ENCODE measurements around the gene VAV2.
"Not testable (repeated sequence)": the region's sequence is repeated elsewhere in the genome, so short reads cannot be mapped to it uniquely, and the experiment has no call there.

VAV2 gene

DNA sequence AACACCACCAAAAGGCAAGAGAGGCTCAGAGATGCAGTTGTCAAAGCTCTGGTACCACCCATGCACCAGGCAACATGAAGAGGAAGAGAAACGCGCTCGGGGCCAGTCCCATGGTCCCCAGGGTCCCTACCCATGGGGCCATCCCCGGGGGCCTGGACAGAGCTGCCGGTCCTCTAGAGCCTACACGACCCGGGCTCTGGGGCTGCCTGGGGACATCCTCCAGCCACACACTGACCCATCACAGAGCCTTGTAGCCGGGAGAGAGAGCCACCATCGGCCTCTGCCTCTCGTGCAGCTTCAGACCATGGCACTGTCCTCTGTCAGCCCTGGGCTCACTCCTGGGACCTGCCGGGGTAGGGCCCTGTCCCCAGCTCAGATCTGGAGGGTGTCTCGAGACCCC is 23.7 kb downstream of the VAV2 start:
- no peak for DNase-seq

GRCh38 chr9:133967024-133967741 is 24.9 kb downstream of the VAV2 start:
- no peak for DNase-seq

DNA sequence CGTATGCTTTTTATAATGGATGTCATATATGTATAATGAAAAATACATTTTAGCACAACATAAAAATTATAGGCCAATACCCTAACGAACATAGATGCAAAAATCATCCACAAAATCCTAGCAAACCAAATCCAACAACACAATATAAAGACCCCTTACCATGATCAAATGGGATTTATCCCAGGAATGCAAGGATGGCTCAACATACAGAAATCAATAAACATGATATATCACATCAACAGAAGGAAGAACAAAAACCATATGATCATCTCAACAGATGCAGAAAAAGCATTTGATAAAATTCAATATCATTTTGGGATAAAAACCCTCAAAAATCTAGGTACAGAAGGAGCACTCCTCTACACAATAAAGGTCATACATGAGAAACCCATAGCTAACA is 27.7 kb downstream of the VAV2 start:
- DNase-seq = no peak

GRCh38 chr9:133963166-133963565 is 29.0 kb downstream of the VAV2 start:
- DNase-seq = no peak

GRCh38 chr9:133962341-133962740 is 29.8 kb downstream of the VAV2 start:
- DNase-seq = no peak

- no peak for DNase-seq
Measured at GRCh38 chr9:133961226-133962165, 30.6 kb downstream of the VAV2 start.

- DNase-seq = no peak
Measured at GRCh38 chr9:133960568-133961129, 31.5 kb downstream of the VAV2 start.

DNA sequence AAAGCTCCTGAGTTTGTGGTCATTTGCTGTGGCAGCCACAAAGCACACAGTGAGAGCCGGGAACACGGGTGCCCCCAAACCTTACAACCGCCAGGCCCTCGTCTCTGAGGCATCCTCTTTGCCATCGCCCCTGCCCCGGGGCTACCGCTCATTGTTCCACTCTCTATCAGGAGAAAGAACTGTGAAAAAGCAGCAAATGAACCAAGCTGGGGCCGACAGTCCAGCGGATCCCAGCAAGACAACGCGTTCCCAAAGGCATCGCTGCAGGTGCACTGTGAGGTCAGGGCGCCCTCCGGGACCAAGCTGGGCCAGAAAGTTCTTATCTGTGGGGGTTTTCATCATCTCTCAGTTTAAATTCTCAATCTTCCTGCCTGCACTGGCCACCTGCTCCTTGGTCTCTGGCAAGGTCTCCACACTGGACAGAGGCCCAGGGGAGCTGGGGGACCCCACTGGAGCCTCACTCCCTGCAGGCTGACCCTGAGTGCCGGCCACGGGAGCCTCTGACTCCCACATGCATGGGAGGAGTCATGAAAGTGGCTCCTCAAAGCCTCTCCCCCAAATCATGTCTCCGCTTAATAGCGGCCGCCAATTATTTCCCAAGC is 32.1 kb downstream of the VAV2 start:
- no peak for DNase-seq

- no peak for DNase-seq
Measured at GRCh38 chr9:133959171-133959570, 33.0 kb downstream of the VAV2 start.

DNA sequence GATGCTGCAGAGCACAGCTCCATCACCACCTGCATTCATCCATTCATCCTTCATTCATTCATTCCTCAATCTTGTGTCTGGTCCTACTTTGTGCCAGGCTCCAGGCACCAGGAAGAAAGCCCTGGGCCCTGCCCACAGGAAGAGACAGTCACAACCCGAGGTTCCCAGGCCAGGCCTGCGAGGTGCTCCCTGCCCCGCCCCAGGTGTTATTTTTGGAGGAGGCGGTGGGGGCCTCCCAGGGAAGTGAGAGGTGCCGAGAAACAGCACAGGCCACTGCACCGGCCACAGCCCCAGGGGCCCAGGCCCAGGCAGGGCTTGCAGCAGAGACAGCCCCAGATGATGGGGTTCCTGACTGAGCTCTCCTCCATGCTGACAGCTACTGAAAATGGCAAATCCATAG is 33.4 kb downstream of the VAV2 start:
- no peak for DNase-seq

- DNase-seq = not testable (repeated sequence)
Measured at GRCh38 chr9:133957772-133958171, 34.4 kb downstream of the VAV2 start.

DNA sequence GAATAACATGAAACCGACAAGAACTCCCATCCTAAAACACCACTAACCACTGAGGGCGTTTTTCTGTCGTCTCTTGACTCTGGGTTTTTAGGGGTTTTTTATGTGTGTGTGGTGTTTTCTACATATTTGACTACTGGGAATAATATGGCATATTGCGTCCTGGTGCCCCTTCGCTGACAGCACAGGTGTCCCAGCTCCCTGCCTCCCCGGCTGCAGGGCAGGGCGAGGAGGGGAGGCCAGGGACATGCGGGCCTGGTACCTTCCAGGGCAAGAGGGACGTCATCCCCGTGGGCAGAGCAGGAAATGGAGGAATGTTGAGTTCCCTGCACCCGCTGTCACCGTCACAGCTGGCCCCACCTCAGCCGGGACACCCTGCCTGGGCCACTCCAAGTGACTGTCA is 34.8 kb downstream of the VAV2 start:
- DNase-seq = no peak

GRCh38 chr9:133956520-133957076 is 35.5 kb downstream of the VAV2 start:
- DNase-seq = no peak

- DNase-seq = peak; percentile 57
Measured at GRCh38 chr9:133955821-133956411, 36.2 kb downstream of the VAV2 start.

DNA sequence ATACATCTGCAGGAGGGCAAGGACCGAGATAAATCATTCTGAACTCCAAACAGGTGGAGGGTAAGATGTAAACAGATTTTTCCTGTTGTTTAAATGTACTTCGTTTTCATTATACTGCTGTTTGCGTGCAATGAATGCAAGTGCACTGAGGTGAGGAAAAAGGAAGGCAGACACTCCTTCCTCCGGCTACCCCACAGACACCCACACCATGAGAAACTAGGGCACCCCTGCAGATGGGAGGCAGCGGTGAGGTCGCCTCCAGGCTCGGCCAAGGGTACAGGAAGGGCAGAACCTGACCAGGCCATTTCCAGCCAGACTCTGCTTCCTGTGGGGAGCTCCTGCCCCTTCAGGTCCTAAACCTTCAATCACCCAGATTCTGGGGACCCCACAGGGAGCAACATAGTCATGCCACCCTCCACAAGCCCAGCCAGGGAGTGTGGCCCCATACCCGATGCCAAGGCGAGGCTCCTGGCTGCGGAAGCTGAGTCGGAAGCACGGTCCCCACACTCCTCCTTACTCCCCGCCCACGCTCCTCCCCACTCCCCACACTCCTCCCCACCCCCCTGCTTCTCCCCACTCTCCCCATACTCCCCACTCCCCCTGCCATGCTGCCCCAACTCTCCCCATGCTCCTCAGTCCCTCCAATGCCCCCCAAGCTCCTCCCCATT is 37.1 kb downstream of the VAV2 start:
- no peak for DNase-seq

GRCh38 chr9:133953976-133954709 is 38.0 kb downstream of the VAV2 start:
- no peak for DNase-seq

GRCh38 chr9:133953621-133953975 is 38.5 kb downstream of the VAV2 start:
- no peak for DNase-seq

DNA sequence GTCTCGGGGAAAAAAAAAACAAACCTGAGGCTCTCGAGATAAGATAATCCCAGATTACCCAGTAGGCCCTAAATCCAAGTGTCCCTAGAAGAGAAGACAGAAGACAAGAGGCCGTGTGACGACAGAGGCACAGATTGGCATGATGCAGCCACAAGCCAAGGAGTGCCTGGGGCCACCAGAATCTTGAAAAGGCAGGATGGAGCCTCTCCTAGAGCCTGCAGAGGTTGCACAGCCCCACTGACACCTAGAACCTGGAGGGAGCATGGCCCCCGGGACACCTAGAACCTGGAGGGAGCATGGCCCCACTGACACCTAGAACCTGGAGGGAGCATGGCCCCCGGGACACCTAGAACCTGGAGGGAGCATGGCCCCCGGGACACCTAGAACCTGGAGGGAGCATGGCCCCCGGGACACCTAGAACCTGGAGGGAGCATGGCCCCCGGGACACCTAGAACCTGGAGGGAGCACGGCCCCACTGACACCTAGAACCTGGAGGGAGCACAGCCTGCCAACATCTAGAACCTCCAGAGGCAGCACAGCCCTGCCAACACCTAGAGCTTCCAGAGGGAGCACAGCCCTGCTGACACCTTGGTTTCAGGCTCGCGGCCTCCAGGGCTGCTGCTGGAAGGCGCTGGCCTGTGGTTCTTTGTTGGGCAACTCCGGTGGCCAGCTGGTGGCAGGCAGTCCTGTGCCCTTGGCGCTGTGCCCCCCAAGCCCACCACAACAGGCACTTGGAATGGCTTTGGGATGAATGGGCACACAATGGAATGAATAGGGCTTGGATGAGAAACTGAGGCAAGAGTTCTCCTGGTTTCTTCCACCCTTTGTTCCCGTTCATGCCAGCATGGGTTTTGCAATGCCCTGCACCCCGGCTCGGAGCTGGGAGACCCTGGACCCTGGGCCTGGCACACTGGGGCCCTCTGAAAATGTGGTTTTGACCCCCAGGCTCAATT is 39.2 kb downstream of the VAV2 start:
- no peak for DNase-seq

DNA sequence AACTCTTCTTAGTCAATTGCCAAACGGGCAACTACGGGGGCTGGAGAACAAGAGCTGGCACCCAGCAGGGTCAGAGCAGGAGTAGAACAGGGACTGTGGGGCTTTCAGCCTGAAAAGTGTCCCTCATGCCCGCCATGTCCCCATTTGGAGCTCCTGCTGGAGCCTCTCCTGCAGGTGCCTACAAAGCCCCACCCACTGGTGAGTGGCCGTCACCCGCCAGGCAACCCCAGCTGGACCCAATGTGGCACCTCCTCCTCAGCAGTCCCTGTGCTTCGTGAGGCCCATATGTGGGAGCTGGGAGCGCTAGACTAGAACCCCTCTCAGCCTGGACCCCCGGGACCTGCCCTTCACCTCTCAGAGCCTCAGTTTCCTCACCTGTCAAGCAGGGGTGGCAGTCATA is 40.9 kb downstream of the VAV2 start:
- DNase-seq = no peak

- peak; percentile 42 for DNase-seq
Measured at GRCh38 chr9:133950629-133951111, 41.5 kb downstream of the VAV2 start.
